Measurements from ENCODE around the gene FNDC11.
"Not testable (repeated sequence)": the region's sequence is repeated elsewhere in the genome, so short reads cannot be mapped to it uniquely, and the experiment has no call there.

The FNDC11 gene

GRCh38 chr20:63554361-63555278 is 661 bp downstream of the FNDC11 start:
- no peak for DNase-seq

GRCh38 chr20:63555661-63556381 is 1.9 kb downstream of the FNDC11 start:
- no peak for DNase-seq

- DNase-seq: no peak
These were observed 3.0 kb downstream of the FNDC11 start for GRCh38 chr20:63556873-63557478.

GRCh38 chr20:63557481-63557891 is 3.5 kb downstream of the FNDC11 start:
- no peak for DNase-seq

- DNase-seq: no peak
These were observed 5.0 kb downstream of the FNDC11 start for GRCh38 chr20:63558804-63559484.

GRCh38 chr20:63559485-63560332 is 5.8 kb downstream of the FNDC11 start:
- not testable (repeated sequence) for DNase-seq

- no peak for DNase-seq
These were observed 6.4 kb downstream of the FNDC11 start for GRCh38 chr20:63560333-63560805.

GRCh38 chr20:63560856-63561609 is 7.1 kb downstream of the FNDC11 start:
- DNase-seq: no peak

GRCh38 chr20:63561624-63562396 is 7.9 kb downstream of the FNDC11 start:
- no peak for DNase-seq

- DNase-seq: no peak
These were observed 8.7 kb downstream of the FNDC11 start for GRCh38 chr20:63562461-63563224.

GRCh38 chr20:63563225-63563935 is 9.4 kb downstream of the FNDC11 start:
- DNase-seq: no peak

- DNase-seq: no peak
These were observed 10.3 kb downstream of the FNDC11 start for GRCh38 chr20:63564036-63564810.

GRCh38 chr20:63565021-63565698 is 11.2 kb downstream of the FNDC11 start:
- no peak for DNase-seq

GRCh38 chr20:63565699-63566335 is 11.9 kb downstream of the FNDC11 start:
- no peak for DNase-seq

GRCh38 chr20:63566395-63567135 is 12.6 kb downstream of the FNDC11 start:
- DNase-seq: no peak

- no peak for DNase-seq
These were observed 13.1 kb downstream of the FNDC11 start for GRCh38 chr20:63567136-63567385.

All from suppressor macrophage treated with lipopolysaccharide for 1 hour (primary cell).